HG02798 (cell line): ENCODE measurements around the gene KRTAP1-1.
"Not testable (repeated sequence)": the region's sequence is repeated elsewhere in the genome, so short reads cannot be mapped to it uniquely, and the experiment has no call there.

Experiments
- ATAC-seq: cut with Tn5 transposase; IDR thresholded peaks from one replicate; pipeline ENCODE4 v1.9.1; 2021; ENCODE audit warnings: mild to moderate bottlenecking; ENCODE audit not compliant: unreplicated experiment, poor library complexity

Gene KRTAP1-1

DNA sequence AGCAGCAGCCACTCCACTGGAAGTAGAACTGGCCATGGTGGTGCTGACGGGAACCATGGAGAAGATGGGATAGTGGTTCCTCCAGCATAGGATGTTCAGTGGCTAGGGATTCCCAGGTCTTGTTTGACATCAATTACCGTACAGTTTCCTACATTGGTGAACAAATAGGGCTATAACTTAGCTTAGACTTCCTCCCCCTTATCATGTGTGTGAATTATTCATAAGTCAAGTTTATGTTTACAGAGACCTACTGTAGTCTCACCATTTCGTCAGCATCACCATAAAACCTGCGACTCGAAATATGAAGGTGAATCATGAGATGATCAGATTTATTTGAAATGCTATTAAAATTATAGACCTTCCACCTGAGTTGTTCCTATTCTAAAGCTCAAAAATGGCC, 17.5 kb upstream of the KRTAP1-1 start:
- ATAC-seq = no peak

DNA sequence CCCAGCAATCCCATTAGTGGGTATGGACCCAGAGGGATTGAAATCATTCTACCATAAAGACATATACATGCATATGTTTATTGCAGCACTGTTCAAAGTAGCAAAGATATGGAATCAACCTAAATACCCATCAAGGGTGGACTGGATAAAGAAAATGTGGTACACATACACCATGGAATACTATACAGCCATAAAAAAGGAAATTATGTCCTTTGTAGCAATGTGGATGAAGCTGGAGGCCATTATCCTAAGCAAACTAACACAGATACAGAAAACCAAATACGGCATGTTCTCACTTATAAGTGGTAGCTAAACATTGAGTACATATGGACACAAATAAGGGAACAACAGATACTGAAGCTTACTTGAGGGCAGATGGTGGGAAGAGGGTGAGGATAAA, 16.3 kb upstream of the KRTAP1-1 start:
- no peak for ATAC-seq

DNA sequence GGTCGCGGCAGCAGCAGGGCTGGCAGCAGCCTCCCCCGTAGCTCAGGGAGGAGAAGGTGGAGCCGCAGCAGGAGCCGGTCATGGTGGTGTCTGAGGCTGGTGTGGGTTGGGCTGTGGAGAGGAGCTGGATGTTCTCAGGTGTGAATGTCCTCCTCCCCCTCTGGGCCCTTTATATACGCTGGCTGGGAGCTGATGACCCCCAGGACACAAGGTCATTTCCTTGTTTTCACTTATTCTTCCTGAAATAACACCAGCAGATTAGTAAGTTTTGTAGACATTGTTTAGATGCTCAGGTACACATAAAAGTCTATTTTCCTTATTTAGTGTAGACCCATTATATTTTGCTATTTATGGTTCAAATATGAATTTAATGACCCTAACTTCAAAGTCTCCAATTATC, 13.9 kb upstream of the KRTAP1-1 start, which contains the start of gene KRTAP2-2:
KRTAP2-2 (minus strand) TSS at position 101 of the 400 bp plus-strand sequence; CDS start at position 82, 19 bp downstream.
- not testable (repeated sequence) for ATAC-seq

DNA sequence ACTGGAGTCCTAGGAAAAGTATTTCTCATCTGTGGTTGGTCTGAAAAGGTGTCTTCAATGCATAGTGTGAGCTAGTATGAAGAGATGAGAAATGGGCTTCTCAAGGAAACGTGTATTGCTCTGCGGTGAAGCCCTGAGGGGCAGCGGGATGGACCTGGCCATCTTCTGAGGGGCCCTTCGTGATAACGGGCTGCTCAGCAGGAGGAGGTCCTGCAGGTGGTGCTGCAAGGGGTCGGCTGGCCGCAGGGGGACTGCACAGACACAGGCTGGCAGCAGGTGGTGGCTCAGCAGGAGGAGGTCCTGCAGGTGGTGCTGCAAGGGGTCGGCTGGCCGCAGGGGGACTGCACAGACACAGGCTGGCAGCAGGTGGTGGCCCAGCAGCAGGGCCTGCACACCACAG, 13.3 kb upstream of the KRTAP1-1 start:
- not testable (repeated sequence) for ATAC-seq

DNA sequence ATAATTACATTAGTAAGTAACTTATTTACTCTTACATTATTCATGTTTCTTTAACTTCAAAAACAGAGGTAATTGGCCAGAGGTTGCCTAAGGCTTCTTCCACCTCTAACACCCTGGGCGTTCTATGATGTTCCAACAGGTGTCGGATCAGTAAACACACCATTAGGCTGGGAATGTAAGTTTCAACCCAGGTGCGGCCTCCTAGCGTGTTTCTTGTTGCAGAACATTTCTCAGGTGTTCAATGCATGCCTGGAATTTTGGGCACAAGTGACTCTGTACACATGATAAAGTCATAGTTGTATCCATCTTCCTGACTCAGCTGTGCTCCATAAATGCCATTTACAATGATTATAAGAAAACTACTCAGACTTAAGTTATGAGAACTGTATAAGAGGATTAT, 12.8 kb upstream of the KRTAP1-1 start:
- no peak for ATAC-seq

DNA sequence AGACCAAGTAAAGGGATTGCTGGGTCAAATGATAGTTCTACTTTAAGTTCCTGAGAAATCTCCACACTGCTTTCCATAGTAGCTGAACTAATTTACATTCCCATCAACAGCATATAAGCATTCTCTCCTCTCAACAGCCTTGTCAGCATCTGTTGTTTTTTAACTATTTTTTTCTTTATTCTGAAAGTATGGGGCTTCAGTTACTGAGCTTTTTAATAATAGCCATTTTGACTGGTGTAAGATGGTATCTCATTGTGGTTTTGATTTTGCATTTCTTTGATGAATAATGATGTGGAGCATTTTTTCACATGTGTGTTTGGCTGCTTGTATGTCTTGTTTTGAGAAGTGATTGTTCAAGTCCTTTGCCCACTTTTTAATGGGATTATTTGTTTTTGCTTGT, 11.3 kb upstream of the KRTAP1-1 start:
- no peak for ATAC-seq

DNA sequence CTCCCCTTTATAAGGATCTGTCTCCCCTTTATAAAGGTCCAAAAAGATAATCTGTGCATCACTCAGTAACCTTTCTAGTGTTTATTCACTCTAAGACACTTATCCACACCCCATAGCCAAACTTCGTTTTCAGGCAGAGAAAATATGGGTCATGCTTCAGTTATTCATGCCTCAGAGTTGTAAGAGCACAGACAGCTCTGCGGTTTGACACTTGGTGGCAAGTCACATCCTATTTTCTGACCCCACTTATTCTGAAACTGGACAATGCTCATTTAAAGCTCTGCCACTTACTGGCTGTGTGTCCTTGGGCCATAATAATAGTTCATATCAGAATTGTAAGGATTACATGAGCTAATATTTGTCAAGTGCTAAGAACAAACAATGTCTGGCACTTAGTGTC, 7.9 kb upstream of the KRTAP1-1 start:
- no peak for ATAC-seq

DNA sequence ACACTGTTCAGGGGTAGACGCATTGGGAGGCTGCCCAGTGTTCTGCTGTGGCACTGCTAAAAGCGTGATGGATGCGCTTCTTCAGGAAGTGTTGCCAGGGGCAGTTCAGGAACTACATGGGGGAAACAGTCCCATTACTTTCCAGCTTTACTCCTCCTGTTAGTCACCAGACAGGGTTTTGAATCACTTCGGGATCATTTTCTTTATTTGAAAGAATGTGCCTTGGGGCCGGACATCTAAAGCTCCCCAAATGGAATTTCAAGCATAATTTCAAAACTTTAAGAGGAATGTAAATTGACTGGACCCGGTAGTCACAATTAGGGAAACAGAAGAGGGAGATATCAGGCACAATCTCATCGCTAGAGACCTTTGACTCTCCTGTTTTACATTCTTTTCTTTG, 7.2 kb upstream of the KRTAP1-1 start:
- no peak for ATAC-seq

DNA sequence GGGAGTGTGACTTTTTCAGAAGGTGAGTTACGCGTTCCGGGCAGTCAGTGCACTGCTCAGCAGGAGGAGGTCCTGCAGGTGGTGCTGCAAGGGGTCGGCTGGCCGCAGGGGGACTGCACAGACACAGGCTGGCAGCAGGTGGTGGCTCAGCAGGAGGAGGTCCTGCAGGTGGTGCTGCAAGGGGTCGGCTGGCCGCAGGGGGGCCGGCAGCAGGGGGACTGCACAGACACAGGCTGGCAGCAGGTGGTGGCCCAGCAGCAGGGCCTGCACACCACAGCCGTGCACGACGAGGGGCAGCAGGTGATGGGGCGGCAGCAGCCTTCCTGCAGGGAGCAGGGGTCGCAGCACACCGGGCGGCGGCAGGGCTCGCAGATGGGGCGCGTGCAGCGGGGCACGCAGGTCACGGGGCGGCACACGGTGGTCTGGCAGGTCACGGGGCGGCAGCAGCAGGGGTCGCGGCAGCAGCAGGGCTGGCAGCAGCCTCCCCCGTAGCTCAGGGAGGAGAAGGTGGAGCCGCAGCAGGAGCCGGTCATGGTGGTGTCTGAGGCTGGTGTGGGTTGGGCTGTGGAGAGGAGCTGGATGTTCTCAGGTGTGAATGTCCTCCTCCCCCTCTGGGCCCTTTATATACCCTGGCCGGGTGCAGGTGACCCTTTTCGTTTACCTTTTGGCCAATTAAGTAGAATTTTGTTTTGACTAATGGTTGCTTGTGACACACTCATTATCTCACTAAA, 5.7 kb upstream of the KRTAP1-1 start, which contains the start of gene KRTAP2-1:
KRTAP2-1 (minus strand) TSS at position 582 of the 731 bp plus-strand sequence; CDS start at position 533, 49 bp downstream.
- not testable (repeated sequence) for ATAC-seq

DNA sequence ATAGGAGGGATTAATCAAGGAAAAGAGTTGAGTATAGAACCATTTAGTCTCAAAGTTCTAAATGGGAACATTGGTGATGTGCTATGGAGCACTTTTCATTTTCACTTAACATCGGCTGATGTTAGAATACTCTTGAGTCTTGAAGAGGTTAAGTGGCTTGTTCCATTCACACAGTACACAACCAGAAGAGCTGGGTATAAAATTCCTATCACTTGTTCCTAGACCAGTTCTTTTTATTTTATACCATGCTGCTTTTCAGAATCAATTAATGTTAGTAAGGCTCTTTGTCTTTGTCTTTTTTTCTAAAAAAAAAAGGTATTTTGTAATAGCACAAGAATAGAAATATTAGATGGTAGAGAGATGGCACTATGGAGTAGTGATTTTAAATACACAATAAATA, 1.7 kb upstream of the KRTAP1-1 start:
- ATAC-seq = no peak

DNA sequence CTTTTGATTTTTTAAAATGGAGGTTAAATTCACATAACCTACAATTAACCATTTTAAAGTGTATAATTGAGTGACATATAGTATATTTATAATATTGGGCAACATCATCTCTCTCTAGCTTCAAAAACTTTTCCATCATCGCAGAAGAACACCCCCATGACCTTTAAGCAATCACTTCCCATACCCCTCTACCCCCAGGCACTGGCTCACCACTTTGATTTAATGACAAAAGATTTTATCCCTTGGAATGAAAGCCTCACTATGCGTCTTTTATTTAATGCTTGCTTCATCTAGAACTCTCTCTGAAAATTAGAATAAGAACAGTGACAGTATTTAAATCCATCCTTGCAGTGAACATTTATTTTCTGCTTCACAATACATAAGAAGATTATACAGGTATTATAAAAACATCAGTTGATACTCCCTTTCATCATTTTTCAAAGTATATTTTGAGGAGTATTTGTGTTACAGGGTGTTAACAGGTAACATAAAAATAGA, 3.3 kb downstream of the KRTAP1-1 start:
- no peak for ATAC-seq

DNA sequence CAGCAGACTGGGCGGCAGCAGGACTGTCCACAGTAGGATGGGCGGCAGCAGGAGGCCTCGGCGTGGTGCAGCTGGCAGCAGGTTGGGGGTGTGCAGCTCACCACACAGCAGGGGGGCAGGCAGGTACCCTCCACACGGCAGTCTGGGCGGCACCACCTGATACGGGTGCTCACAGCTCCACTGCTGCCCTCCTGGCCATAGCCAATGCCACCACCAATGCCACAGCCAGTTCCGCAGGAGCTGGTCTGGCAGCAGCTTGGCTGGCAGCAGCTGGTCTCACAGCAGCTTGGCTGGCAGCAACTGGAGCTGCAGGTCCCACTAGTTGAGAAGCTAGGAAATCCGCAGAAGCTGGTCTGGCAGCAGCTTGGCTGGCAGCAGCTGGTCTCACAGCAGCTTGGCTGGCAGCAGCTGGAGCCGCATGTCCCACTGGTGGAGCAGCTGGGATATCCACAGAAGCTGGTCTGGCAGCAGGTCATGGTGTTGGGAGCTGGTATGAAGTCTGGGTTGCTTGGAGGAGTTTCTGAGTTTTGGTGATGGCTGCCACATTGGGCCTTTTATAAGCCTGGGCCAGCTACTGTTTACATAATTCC, 6.8 kb downstream of the KRTAP1-1 start, which contains the start of gene KRTAP1-3:
KRTAP1-3 (minus strand) TSS at position 529 of the 590 bp plus-strand sequence; CDS start at position 476, 53 bp downstream.
- ATAC-seq = not testable (repeated sequence)

DNA sequence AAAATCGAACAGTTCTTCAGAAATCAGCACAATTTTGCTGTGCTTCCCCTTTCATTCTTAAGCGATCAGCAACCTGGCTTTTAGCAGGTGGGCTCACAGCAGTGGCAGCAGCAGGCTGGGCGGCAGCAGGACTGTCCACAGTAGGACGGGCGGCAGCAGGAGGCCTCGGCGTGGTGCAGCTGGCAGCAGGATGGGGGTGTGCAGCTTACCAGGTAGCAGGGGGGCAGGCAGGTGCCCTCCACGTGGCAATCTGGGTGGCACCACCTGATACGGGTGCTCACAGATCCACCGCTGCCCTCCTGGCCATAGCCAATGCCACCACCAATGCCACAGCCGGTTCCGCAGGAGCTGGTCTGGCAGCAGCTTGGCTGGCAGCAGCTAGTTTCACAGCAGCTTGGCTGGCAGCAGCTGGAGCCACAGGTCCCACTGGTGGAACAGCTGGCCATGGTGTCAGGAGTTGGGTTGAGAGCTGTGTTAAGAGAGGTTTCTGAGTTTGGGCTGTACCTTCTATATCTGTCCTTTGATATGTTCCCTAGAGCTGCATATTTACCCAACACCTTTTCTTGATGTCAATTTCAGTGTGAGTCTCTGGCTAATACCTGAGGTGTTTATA, 11.5 kb downstream of the KRTAP1-1 start, which contains the start of gene KRTAP1-4:
KRTAP1-4 (minus strand) TSS at position 563 of the 613 bp plus-strand sequence; CDS start at position 446, 117 bp downstream.
- no peak for ATAC-seq

DNA sequence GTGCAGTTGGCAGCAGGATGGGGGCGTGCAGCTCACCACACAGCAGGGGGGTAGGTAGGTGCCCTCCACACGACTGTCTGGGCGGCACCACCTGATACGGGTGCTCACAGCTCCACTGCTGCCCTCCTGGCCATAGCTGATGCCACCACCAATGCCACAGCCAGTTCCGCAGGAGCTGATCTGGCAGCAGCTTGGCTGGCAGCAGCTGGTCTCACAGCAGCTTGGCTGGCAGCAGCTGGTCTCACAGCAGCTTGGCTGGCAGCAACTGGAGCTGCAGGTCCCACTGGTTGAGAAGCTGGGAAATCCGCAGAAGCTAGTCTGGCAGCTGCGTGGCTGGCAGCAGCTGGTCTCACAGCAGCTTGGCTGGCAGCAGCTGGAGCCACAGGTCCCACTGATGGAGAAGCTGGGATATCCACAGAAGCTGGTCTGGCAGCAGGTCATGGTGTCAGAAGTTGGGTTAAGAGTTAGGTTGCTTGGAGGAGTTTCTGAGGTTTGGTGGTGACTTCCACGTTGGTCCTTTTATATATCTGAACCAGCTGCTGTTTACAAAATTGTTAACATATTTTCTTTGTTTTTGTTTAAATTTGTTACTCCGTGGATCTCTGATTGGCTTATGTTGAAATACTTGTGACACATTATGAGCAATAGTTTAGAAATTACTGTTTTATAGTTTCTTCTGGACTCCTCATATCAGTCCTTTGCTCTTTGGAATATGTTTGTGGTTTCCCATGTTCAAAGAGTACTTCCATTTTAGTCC, 14.4 kb downstream of the KRTAP1-1 start, which contains the start of gene KRTAP1-5:
KRTAP1-5 (minus strand) TSS at position 494 of the 757 bp plus-strand sequence; CDS start at position 441, 53 bp downstream.
- ATAC-seq = no peak

DNA sequence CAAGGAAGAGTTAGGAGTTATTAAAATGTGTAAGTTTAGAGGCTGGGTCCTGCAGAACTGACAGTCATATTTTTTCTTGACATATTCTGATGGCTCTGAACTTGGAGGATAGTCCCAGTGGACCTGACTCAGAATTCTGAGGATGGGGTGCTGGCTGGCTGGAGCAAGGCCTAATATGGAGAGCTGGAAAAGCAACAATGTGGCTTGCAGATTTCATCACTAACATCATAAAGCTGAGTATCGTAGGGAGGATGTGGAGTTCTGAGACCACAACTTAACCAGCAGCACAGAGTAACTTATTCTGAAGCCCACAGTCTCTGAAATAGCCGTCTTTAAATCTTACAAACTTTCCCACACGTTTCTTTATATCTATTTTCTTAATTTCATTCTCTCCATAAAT, 16.6 kb downstream of the KRTAP1-1 start:
- no peak for ATAC-seq

DNA sequence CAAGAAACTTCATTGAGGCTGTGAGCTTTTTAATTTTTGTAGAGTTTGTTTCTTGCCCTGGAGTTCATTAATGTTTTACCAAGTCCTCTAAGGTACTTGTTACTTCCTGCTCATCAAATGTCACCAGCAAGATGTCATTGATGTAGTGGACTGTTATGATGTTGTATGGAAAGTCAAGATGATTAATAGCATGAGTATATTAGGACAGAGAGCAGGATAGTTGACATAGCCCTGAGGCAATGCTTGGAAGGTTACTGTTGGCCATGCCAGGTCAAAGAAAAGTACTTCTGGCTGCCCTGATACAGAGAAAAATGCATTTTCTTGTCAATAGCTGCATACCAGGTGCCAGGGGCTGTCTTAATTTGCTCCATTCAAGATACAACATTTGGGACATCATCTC, 20.9 kb downstream of the KRTAP1-1 start:
- ATAC-seq = no peak

DNA sequence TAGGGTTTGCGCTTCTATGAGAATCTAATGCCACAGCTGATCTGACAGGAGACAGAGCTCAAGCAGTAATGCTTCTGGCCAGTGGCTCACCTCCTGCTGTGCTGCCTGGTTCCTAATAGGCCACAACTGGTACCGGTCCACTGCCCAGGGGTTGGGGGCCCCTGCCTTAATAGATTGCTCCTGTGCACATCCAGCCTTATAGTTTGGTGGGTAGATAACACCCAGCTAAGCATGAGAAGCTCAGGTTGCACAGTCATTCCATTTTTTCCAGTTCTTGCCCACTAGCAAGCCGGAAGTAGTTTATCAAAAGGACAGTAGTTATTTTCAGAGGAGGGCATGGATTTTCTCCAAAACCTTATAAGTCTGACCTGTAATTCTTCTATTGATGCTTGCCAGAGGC, 21.8 kb downstream of the KRTAP1-1 start:
- ATAC-seq = no peak

DNA sequence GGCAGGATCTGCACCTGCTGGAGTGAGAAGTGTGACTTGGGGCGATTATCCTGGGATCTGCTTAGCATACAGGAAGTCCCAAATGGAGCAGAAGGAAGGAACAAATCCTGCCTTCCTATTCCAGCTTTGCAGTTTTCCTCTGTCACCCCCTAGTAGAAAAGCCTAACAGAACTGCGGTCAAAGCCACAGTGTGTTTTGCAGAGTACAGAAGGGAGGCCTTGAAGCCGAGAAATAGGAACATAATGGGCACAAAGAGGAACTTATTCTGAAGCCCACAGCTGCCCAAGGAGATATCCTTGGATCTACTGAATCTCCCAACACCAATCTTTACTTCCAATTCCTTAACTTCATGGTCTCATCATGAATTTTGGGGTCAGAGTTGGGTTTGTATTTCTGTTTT, 22.7 kb downstream of the KRTAP1-1 start:
- ATAC-seq = no peak

DNA sequence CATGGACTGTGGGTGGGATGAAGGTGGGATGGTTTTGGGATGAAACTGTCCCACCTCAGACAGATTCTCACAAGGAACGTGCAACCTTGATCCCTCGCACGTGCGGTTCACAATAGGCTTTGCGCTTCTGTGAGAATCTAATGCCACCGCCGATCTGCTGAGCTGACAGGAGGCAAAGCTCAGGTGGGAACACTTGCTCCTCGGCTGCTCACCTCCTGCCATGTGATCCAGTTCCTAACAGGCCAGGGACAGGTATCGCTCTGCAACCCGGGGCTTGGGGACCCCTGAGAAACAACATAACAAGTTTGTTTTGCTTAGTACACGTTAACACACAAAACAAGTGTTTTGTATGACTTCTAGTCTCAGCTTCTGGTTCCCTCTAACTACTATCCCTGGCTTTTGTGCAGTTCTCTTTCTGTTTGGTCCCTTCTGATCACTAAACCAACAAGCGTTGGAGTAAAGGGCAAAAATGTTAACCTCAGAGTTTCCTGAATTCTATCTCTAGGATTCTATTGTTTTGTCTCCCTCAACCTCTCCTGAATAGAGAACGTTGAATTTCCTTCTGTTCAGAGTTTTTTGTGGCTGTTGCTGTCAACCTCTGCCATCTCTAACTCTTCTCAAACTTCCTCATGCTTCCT, 24.6 kb downstream of the KRTAP1-1 start:
- no peak for ATAC-seq

DNA sequence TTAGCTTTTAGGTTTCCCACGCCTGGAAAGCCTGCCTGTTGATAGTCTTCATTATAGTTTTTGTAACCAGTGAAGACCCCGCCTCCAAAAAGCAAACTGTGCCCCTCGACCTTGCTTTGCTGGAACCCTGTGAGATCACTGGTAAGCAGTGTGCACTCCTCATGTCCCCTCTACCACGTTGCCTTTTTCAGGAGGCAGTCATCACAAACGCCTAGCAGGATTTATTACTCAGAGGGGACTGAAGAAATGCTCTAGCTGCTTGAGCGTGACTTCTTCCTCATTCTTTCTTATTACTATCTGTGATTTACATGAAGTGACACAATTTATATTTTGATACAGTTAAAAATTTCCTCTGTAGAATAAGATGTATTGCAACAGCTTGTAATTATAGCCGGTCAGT, 25.8 kb downstream of the KRTAP1-1 start:
- no peak for ATAC-seq
